ENCODE measurements around the gene FUT3.

Gene FUT3

DNA sequence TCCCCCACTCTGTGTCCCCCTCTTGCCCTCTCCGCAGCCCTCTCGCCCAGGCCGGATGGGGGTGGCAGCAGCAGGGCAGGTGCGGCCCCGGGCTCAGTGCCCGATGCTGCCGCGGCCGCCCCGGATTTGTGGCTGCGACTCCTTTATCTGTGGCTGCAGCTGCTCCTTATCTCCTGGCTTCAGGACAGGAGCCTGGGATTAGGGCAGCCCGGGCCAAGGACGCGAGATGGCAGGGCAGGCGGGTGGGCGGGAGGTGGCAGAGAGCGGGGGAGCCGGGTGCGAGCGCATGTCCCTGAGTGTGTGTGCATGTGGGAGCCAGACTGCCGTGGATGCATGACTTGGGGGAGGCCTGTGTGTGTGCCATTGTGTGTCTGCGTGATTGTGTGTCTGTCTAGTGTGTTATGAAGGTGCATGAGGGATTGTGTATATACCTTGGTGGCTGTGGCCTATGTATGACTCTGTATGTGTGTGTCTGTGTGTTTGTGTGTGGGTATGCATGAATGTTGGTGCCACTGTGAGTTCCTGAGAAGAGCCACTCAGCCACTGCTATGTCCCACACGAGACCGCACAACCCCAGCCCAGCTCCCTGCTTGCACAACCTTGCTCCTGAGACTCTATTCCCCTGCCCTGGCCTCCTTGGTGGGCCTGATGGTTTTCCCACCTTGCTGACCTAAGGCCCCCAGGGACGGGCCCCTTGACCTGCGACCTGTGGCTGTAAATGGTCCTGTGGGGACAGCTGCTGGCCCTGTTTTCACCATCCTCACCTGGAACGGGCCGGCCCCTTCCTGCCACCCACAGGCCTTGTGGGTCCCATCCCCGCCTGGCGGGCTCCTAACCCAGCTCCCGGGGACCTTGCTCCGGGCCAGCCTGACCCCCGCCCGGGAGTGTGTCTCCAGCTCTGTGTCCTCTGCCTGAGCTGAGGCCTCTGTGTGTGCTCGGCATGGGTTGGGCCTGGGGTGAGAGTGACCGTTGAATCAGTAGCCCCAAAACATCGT lies 51.7 kb downstream of the FUT3 start:
- no peak for DNase-seq

DNA sequence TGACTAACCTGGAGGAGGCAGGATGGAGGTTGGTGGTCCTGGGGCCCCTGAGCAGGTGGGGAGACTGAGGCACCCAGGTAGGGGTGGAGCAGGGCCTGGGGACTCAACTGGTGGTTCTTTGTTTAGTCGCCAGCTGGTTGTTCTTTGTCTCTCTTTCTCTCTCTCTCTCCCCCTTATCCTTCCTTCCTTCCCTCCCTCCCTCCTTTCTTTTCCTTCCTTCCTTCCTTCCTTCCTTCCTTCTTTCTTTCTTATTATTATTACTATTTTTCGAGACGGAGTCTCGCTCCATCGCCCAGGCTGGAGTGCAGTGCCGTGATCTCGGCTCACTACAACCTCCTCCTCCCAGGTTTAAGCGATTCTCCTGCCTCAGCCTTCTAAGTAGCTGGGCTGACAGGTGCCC lies 53.0 kb downstream of the FUT3 start:
- no peak for DNase-seq

DNA sequence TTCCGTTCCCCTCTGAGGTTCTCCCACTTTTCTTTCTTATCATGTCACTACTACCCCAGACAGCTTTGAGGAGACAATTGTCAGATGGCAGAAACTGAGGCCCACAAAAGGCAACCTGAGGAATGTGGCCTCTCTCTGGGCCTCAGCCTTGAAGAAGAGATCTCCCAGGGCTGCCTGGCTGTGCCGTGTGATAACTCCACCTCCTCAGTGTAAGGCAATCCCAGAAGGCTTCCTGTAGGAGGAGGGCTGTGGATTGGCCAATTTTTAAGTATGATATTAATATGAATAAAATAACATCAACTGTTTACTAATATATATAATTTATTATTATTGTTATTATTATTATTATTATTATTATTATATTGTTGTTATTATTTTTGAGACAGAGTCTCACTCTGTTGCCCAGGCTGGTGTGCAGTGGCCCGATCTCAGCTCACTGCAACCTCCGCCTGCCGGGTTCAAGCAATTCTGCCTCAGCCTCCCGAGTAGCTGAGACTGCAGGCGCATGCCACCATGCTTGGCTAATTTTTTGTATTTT lies 55.8 kb downstream of the FUT3 start:
- no peak for DNase-seq

DNA sequence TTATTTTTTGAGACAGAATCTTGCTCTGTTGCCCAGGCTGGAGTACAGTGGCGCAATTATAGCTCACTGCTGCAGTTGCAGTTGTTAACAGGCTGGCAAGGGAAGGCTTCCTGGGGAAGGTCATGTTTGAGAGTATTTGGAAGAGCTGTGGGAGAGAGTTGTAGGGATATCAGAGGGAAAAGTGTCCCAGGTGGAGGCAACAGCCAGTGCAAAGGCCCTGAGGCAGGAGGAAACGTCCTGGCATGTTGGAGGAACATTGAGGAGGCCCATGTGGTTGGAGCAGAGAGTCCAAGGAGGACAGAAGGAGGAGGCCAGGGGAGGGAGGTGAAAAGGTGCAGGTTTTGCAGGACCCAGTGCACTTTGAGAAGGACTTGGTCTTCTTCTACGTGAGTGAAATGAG lies 58.1 kb downstream of the FUT3 start:
- no peak for DNase-seq

Data from CD4-positive, alpha-beta T cell treated with Interleukin-17A for 4 hours (primary cell).